ENCODE results near the gene KRTAP9-6. TPM values are rescaled to one million over a fixed set of nuclear protein-coding genes. Genes with fewer than 3 reads are reported as not detected.

KRTAP9-6 gene
- total RNA-seq, 2 experiments from 2014 or later = not detected

- peaks cover 2% of the 10 kb centered on the region for H3K9me3 Mint-ChIP-seq
- no peak within 1 kb of the TSS for H3K27ac Mint-ChIP-seq
- peaks cover 5% of the 10 kb centered on the region for H3K4me1 Mint-ChIP-seq
- H3K27me3 Mint-ChIP-seq = peaks cover 2% of the 10 kb centered on the region
- no peak for ATAC-seq (ENCODE audit: low read depth)
- peaks cover 3% of the 10 kb centered on the region for H3K36me3 Mint-ChIP-seq
- H3K4me3 Mint-ChIP-seq = no peak within 1 kb of the TSS
- no peak for DNase-seq
- POLR2A ChIA-PET = no interaction called here
Observed at GRCh38 chr17:41315204-41315794, 50.1 kb downstream of the KRTAP9-6 start, which contains the start of gene KRTAP17-1. KRTAP17-1 (minus strand) TSS chr17:41315710; CDS start chr17:41315650, 60 bp downstream.

Other genes with a start within 250 kb of the KRTAP9-6 start
- gene KRTAP1-5, start 238.2 kb upstream of the KRTAP9-6 start, total RNA-seq = not detected
- not detected for gene KRTAP1-4, start 235.2 kb upstream of the KRTAP9-6 start, total RNA-seq
- not detected for gene KRTAP1-3, start 230.5 kb upstream of the KRTAP9-6 start, total RNA-seq
- gene KRTAP1-1, start 223.9 kb upstream of the KRTAP9-6 start, total RNA-seq = not detected
- not detected for gene KRTAP2-1, start 218.1 kb upstream of the KRTAP9-6 start, total RNA-seq
- not detected for gene KRTAP2-2, start 210.1 kb upstream of the KRTAP9-6 start, total RNA-seq
- not detected for gene KRTAP2-3, start 205.3 kb upstream of the KRTAP9-6 start, total RNA-seq
- not detected for gene KRTAP2-4, start 199.5 kb upstream of the KRTAP9-6 start, total RNA-seq
- not detected for gene KRTAP4-7, start 181.2 kb upstream of the KRTAP9-6 start, total RNA-seq
- gene KRTAP4-8, start 167.2 kb upstream of the KRTAP9-6 start, total RNA-seq = not detected
- not detected for gene KRTAP4-16, start 163.2 kb upstream of the KRTAP9-6 start, total RNA-seq
- not detected for gene KRTAP4-9, start 160.0 kb upstream of the KRTAP9-6 start, total RNA-seq
- not detected for gene KRTAP4-11, start 147.0 kb upstream of the KRTAP9-6 start, total RNA-seq
- not detected for gene KRTAP4-12, start 141.2 kb upstream of the KRTAP9-6 start, total RNA-seq
- not detected for gene KRTAP4-6, start 124.8 kb upstream of the KRTAP9-6 start, total RNA-seq
- not detected for gene KRTAP4-5, start 115.6 kb upstream of the KRTAP9-6 start, total RNA-seq
- gene KRTAP4-4, start 104.6 kb upstream of the KRTAP9-6 start, total RNA-seq = not detected
- not detected for gene KRTAP4-3, start 97.2 kb upstream of the KRTAP9-6 start, total RNA-seq
- gene KRTAP4-2, start 87.2 kb upstream of the KRTAP9-6 start, total RNA-seq = not detected
- gene KRTAP4-1, start 80.5 kb upstream of the KRTAP9-6 start, total RNA-seq = not detected
- gene KRTAP9-1, start 75.5 kb upstream of the KRTAP9-6 start, total RNA-seq = not detected
- gene KRTAP9-2, start 38.7 kb upstream of the KRTAP9-6 start, total RNA-seq = not detected
- gene KRTAP9-3, start 32.9 kb upstream of the KRTAP9-6 start, total RNA-seq = not detected
- not detected for gene KRTAP9-8, start 27.4 kb upstream of the KRTAP9-6 start, total RNA-seq
- gene KRTAP9-4, start 15.7 kb upstream of the KRTAP9-6 start, total RNA-seq = not detected
- not detected for gene KRTAP9-9, start 10.0 kb upstream of the KRTAP9-6 start, total RNA-seq
- not detected for gene KRTAP9-7, start 10.3 kb downstream of the KRTAP9-6 start, total RNA-seq
- gene KRTAP29-1, start 37.5 kb downstream of the KRTAP9-6 start, total RNA-seq = not detected
- gene KRTAP16-1, start 43.9 kb downstream of the KRTAP9-6 start, total RNA-seq = not detected
- not detected for gene KRTAP17-1, start 50.3 kb downstream of the KRTAP9-6 start, total RNA-seq
- gene KRT33A, start 85.5 kb downstream of the KRTAP9-6 start, total RNA-seq = not detected
- not detected for gene KRT33B, start 104.4 kb downstream of the KRTAP9-6 start, total RNA-seq
- gene KRT34, start 116.9 kb downstream of the KRTAP9-6 start, total RNA-seq = not detected
- gene KRT31, start 132.2 kb downstream of the KRTAP9-6 start, total RNA-seq = not detected
- gene KRT37, start 159.2 kb downstream of the KRTAP9-6 start, total RNA-seq = not detected
- gene KRT38, start 175.6 kb downstream of the KRTAP9-6 start, total RNA-seq = not detected
- not detected for gene KRT32, start 202.0 kb downstream of the KRTAP9-6 start, total RNA-seq
- not detected for gene KRT35, start 215.8 kb downstream of the KRTAP9-6 start, total RNA-seq
- not detected for gene KRT36, start 224.5 kb downstream of the KRTAP9-6 start, total RNA-seq
- not detected for gene KRT13, start 240.2 kb downstream of the KRTAP9-6 start, total RNA-seq

Data from activated naive CD8-positive, alpha-beta T cell treated with anti-CD3 and anti-CD28 coated beads, Interleukin-2, amount 10 ng/mL, durations not matched to agents 7 days and 5 days (primary cell).